ENCODE results near the gene FAM237B. TPM values are rescaled to one million over a fixed set of nuclear protein-coding genes. Genes with fewer than 3 reads are reported as not detected.

The FAM237B gene
- total and polyA plus RNA-seq, 2 of the 8 experiments (the other 6 are each of a cell fraction or from before 2014, with no cell fraction given) = not detected

- ChIA-PET CTCF (ENCODE audit: partially characterized antibody) (interaction anchor here (0.7 to 1.2 kb wide), 4 partner anchors 13 to 136 kb away, joined by 3 to 4 read pairs (median 4); no protein-coding TSS in a partner anchor), POLR2A (ENCODE audit: partially characterized antibody) (no interaction called here)
- Histone ChIP-seq H3K9ac (replicated peaks in 1 of 4; ENCODE audit: extremely low read depth in 1 of 4, low read depth in 3 of 4, low read length in 3 of 4) (no peak overlapping the region), H3K4me3 (ENCODE audit: extremely low read depth in 1 of 4, insufficient read depth in 2 of 4, low read depth in 3 of 4, low read length in 4 of 4) (no peak overlapping the region), H3K56ac (replicated peaks; ENCODE audit: insufficient read length, low read depth, low read length) (no peak overlapping the region), H3K36me3 (ENCODE audit: control insufficient read depth in 2 of 4, insufficient read depth in 4 of 4, low read length in 3 of 4) (peaks cover 0 to 9% (median 4%) of the 10 kb centered on the region in 4 experiments; a peak in 3 of 8 replicates), H4K91ac (replicated peaks; ENCODE audit: insufficient read length, low read length) (no peak overlapping the region), H3K9me3 (ENCODE audit: insufficient read depth in 2 of 2, low read depth in 1 of 2, low read length in 1 of 2) (peaks cover 0 to 4% of the 10 kb centered on the region in 2 experiments), H3K79me1 (ENCODE audit: low read depth, low read length) (no peaks in the 10 kb centered on the region), H2BK120ac (replicated peaks; ENCODE audit: low read depth, low read length) (no peak overlapping the region), H4K5ac (ENCODE audit: insufficient read length, low read depth, low read length) (no peak overlapping the region), H4K8ac (ENCODE audit: extremely low read depth, insufficient read depth, low read length) (no peak overlapping the region), H3K23ac (ENCODE audit: insufficient read length) (no peak overlapping the region), H2AK5ac (ENCODE audit: low read depth, low read length) (no peak overlapping the region), H3K4ac (replicated peaks; ENCODE audit: insufficient read length, low read depth, low read length) (no peak overlapping the region), H2BK20ac (ENCODE audit: low read length) (no peak overlapping the region), H3K4me1 (replicated peaks in 1 of 4; ENCODE audit: control insufficient read depth in 3 of 4, insufficient read depth in 4 of 4, low read length in 3 of 4) (no peaks in the 10 kb centered on the region), H3K4me2 (ENCODE audit: insufficient read depth in 1 of 2, low read depth in 2 of 2, low read length in 2 of 2) (no peak overlapping the region), H2BK12ac (ENCODE audit: low read depth, low read length) (no peak overlapping the region), H3K79me2 (ENCODE audit: control insufficient read depth in 1 of 2, insufficient read depth in 2 of 2, low read length in 2 of 2) (no peaks in the 10 kb centered on the region), H3K14ac (ENCODE audit: insufficient read length) (no peak overlapping the region), H3K27me3 (replicated peaks in 1 of 4; ENCODE audit: control insufficient read depth in 3 of 4, extremely low read depth in 1 of 4, insufficient read depth in 3 of 4, low read length in 3 of 4) (no peaks in the 10 kb centered on the region), H4K20me1 (replicated peaks in 1 of 2; ENCODE audit: control insufficient read depth in 1 of 2, insufficient read depth in 2 of 2, low read length in 2 of 2) (no peaks in the 10 kb centered on the region), H2BK5ac (ENCODE audit: low read depth, low read length) (no peak overlapping the region), H2AFZ (ENCODE audit: low read length) (no peak overlapping the region), H3K23me2 (ENCODE audit: low read depth, low read length) (no peaks in the 10 kb centered on the region), H3K18ac (ENCODE audit: extremely low read depth, low read length) (no peak overlapping the region), H2BK15ac (ENCODE audit: low read length) (no peak overlapping the region), H3K27ac (ENCODE audit: low read depth, low read length) (no peak overlapping the region)
- WGBS, 2 experiments (ENCODE audit: extremely low coverage in 1 of 2, insufficient coverage in 1 of 2, insufficient read length in 1 of 2, insufficient replicate concordance in 2 of 2, low coverage in 1 of 2, low lambda C conversion rate in 2 of 2, missing lambda C conversion rate in 1 of 2) = 87% methylated on average over 3 of the region's 3 CpGs; no CpG with 5 or more reads in 1 of the 2 experiments
- FAIRE-seq (no peak), DNase-seq (ENCODE audit: low read depth in 1 of 2, low spot score in 2 of 2) (no peak)
- no peak for TF ChIP-seq TBP (IDR thresholded peaks at IDR 0.05; ENCODE audit: low read depth, low read length)
- no peak for TF ChIP-seq SP2 (IDR thresholded peaks at IDR 0.05; ENCODE audit: low read length)
- TF ChIP-seq KDM1A (IDR thresholded peaks at IDR 0.05; ENCODE audit: borderline replicate concordance, low read length) = no peak
- no peak for TF ChIP-seq MAX (IDR thresholded peaks at IDR 0.05)
- TF ChIP-seq TAF1 (IDR thresholded peaks at IDR 0.05; ENCODE audit: low read depth, low read length) = no peak
- no peak for TF ChIP-seq MAFK (IDR thresholded peaks at IDR 0.05; ENCODE audit: low read depth, low read length)
- no peak for TF ChIP-seq SRF (IDR thresholded peaks at IDR 0.05; ENCODE audit: low read depth, low read length)
- TF ChIP-seq CTCF (IDR thresholded peaks at IDR 0.05; ENCODE audit: control extremely low read depth in 1 of 3, insufficient read depth in 1 of 3, low read depth in 1 of 3, low read length in 3 of 3) = no peak
- no peak for TF ChIP-seq EGR1 (IDR thresholded peaks at IDR 0.05; ENCODE audit: borderline replicate concordance, low read depth, low read length)
- TF ChIP-seq EP300 (IDR thresholded peaks at IDR 0.05; ENCODE audit: borderline replicate concordance in 1 of 2, low read depth in 2 of 2, low read length in 2 of 2) = no peak
Observed at GRCh38 chr7:90290244-90291113, 30.6 kb downstream of the FAM237B start.
